Measurements from ENCODE around the gene NCEH1.
"Not testable (repeated sequence)": the region's sequence is repeated elsewhere in the genome, so short reads cannot be mapped to it uniquely, and the experiment has no call there.

NCEH1 gene

DNA sequence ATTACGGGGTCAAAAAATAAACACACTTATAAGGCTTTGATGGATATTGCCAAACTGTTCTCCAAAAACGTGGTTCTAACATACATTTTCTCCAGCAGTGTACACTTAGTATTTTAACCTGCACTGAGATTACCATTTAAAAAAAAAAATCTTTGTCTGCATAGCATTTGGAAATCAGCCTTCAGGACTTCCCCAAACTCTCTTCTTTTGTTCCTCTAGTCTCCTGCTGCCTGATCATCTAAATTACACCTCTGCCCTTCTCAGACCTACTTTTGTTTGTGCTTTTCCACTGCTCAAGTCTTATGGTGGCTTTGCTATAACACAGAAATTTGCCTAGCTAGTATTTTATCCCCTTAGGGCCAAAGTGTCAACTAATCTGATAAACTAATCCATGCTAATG, 3.8 kb downstream of the NCEH1 start:
- no peak for DNase-seq

- no peak for DNase-seq
Observed at GRCh38 chr3:172705170-172705569, 5.7 kb downstream of the NCEH1 start.

DNA sequence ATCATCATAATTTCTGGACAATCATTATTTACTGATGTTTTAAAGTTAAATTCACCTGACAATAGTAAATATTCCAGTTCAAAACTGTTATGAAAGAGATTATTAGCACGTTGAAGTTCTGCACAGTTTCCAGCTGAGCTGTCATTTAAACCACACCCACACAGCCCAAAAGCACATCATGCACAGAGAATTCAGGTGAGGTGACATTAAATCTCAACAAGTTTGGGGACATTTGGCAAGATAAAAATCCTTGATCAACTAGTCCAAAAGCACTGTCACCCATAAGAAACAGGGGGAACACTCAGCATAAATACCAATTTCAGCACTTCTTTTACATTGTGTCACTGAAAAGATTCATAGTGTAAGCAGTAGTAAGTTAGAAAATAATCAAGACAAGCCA, 6.9 kb downstream of the NCEH1 start:
- DNase-seq = no peak

GRCh38 chr3:172702731-172703130, 8.1 kb downstream of the NCEH1 start:
- DNase-seq = not testable (repeated sequence)

GRCh38 chr3:172702256-172702655, 8.6 kb downstream of the NCEH1 start:
- DNase-seq = no peak

DNA sequence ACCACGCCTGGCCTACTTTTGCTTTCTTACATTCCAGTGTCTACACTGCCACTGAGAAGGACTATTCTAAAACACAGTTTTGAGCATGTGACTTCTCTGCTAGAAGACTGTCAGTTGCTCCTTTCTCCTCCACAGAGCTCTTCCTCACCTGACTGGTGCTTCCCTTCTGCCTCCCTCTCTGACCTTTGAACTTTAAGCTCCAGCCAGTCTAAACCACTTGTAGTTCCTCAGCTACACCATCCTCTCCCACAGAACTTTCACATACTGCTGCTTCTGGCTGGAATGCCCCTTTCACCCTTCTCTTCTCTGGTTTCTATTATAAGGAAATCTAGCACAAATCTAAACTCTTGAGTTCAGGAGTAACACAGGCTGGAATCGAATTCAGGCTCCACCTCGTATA, 9.1 kb downstream of the NCEH1 start:
- DNase-seq = no peak

GRCh38 chr3:172700936-172701455, 9.9 kb downstream of the NCEH1 start:
- DNase-seq = no peak

- DNase-seq = no peak
Observed at GRCh38 chr3:172700256-172700655, 10.6 kb downstream of the NCEH1 start.

- DNase-seq = no peak
Observed at GRCh38 chr3:172699031-172699430, 11.8 kb downstream of the NCEH1 start.

- DNase-seq = no peak
Observed at GRCh38 chr3:172698631-172699030, 12.2 kb downstream of the NCEH1 start.

- DNase-seq = no peak
Observed at GRCh38 chr3:172697558-172697957, 13.3 kb downstream of the NCEH1 start.

- no peak for DNase-seq
Observed at GRCh38 chr3:172696357-172696756, 14.5 kb downstream of the NCEH1 start.

DNA sequence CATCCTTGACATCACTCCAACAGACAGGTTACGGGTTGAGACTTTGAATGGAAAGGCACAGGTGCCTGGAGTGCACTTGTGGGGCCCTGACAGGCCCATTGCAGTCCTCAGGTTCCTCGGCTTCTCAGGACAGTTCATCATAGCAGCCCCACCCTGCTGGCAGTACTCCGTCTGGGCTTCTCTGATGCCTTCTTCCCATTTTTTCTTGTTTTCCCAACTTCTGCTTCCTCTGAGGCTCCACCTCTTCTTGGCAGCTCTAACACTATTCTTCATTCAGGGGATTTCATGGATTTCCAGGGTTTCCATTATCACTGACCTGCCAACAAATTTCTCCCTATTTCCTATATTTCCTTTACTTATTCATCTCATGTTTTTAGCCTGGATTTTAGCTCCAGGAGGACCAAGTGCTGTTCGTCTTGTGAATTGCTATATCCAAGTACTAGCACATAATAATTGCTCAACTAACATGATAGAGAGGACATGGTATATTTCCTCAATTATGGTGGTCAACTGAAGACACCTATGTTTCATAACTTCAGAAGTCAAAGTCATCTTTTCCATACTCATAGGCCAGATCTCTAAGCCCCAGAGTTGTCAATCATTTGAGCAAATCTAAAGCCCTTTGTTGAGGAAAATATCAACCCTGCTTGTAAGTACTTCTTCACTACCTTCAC, 16.2 kb downstream of the NCEH1 start:
- DNase-seq = no peak

DNA sequence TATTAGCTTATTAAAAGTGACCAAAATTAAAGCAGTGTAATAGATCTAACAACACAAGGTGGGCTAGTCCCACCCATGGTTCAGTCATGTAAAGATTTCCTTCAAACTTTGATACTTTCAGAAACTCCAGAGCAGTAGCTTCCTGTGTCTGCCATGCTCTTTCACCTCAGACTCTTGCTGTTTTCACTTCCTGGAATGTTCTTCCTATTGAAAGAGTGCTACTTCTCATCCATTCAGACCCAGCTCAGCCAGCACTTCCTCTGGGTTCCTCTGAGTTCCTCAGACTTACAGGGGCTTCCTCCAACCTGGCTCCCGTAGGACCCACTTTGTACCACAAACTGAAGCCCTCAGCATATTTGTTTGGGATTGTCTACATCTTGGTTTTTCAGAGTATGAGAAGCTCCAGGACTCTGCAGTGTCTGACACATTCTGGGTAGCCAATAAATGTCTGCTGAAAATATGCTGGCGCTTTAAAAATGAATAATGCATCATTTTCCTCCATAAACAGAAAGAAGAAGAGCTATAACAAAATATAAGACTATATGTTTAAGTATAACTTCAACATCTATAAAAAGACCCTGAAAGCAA, 18.0 kb downstream of the NCEH1 start:
- DNase-seq = no peak

DNA sequence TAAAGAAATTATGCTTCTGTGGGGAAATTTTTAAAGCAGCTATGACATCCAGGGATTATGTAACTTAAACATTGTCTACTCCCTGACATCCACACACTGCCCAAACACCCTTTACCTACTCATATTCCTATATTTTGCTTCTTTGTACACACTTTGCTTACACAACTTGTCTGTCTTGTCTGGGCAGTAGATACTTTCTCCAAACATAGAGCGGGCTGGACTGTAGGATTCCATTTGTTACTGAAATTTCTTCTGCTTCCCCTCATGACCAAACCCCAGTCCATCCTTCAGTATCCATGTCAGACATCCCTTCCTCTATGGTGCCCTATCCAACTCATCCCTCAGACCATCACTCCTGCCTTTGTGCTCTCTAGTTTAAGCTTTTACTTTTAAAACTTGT, 19.9 kb downstream of the NCEH1 start:
- no peak for DNase-seq

DNA sequence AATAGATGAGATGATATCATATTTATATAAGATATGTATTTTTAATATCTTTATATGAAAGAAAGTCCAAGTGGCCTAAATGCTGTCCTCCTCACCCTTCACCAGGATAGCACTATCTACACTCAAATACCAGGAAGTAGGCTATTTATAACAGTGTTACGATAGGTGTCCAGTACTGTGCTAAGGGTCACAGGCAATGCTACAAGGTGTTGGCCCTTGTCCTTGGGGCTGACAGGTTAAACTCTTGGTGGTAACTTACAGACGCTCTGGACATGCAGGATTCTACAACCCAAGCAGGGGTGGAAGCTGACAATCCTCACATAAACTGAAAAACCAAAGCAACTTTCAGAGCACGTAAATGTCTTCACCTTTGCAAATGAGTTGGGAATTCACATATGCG, 22.3 kb downstream of the NCEH1 start:
- DNase-seq = no peak

- DNase-seq = no peak
Observed at GRCh38 chr3:172687501-172687900, 23.4 kb downstream of the NCEH1 start.

- no peak for DNase-seq
Observed at GRCh38 chr3:172685331-172686214, 25.3 kb downstream of the NCEH1 start.

DNA sequence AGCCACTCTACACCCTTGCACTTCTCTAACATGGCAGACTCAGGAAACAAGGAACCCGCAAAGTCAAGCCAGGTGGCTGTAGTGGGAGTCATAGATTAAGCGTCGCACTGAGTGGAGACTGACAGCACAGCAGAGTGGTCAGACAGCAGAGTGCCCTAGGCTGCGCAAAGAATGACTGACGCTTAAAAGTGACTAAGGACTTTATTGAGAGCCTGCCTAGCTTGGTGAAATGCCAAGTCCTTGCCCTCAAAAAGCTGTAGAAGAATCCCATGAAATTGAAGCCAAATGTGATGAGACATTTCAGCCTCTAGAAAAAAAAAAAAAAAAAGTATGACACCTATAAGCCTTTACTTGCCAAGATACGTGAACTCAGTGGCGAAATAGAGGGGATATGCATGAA, 30.2 kb downstream of the NCEH1 start:
- no peak for DNase-seq

- DNase-seq = no peak
Observed at GRCh38 chr3:172679599-172679998, 31.3 kb downstream of the NCEH1 start.

- DNase-seq = no peak
Observed at GRCh38 chr3:172678068-172678467, 32.8 kb downstream of the NCEH1 start.

DNA sequence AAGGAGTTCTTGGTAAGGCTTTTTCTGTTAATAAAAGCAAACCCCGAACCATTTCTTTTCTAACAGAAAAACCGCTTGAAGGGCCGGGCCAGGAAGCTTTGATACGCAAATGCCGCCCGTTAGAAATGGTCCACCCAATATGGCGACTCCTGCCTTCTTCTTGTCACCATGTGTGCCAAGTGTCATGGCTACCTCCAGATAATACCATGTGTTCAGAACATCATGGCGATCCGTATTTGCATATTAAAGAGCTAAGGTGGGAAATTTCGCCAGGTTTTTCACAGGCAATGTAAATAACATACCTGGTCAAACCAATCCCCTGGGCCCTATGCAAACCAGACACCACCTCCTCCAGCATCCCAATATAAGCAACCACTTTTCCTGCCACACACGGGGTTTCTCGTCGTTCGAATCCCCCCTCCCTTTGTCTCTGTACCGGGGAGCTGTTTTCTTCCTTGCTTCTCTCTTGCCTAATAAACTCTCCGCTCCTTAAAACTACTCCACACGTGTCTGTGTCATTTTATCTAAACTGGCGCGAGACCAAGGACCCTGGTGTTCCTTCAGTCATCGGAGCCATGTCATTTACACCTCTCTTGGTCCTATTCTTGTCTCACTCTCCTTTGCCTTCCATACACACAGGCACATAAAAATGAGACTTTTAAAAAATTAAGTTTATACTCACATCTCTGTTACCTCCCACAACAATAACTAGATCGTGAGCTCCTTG, 34.5 kb downstream of the NCEH1 start:
- no peak for DNase-seq
